Endodermal cell (in vitro differentiated cells): Measurements from ENCODE around the gene WDTC1. TPM values are rescaled to one million over a fixed set of nuclear protein-coding genes. Genes with fewer than 3 reads are reported as not detected.
A peak's percentile ranks its signal among the peaks of the same experiment; 100 is the strongest.

Experiments used
- DNase-seq: peaks from one replicate; pipeline ENCODE4 v3.0.0-alpha.2; 2017
- H3K27ac ChIP-seq: 2 replicates; pipeline ENCODE4 v1.5.1; 2013; ENCODE audit warnings: mild to moderate bottlenecking, low read depth, low read length, moderate library complexity
- H3K27me3 ChIP-seq: 2 replicates; pipeline ENCODE4 v1.6.1; 2013; ENCODE audit warnings: mild to moderate bottlenecking, low read length, moderate library complexity; ENCODE audit not compliant: insufficient read depth, control insufficient read depth, poor library complexity, severe bottlenecking
- H3K36me3 ChIP-seq: 2 replicates; pipeline ENCODE4 v1.7.0; 2013; ENCODE audit warnings: mild to moderate bottlenecking, low read length, moderate library complexity; ENCODE audit not compliant: control insufficient read depth, insufficient read depth
- H3K4me1 ChIP-seq: one replicate; pipeline ENCODE4 v1.7.0; 2013; ENCODE audit warnings: low read length; ENCODE audit not compliant: control insufficient read depth, insufficient read depth
- H3K4me3 ChIP-seq: 2 replicates; pipeline ENCODE4 v1.5.1; 2013; ENCODE audit warnings: mild to moderate bottlenecking, low read length, moderate library complexity
- H3K9ac ChIP-seq: 2 replicates; pipeline ENCODE4 v1.6.1; 2013; ENCODE audit warnings: mild to moderate bottlenecking, low read length, moderate library complexity; ENCODE audit not compliant: poor library complexity, severe bottlenecking; ENCODE audit errors: extremely low read depth
- H3K9me3 ChIP-seq: 2 replicates; pipeline ENCODE4 v1.6.1; 2013; ENCODE audit warnings: mild to moderate bottlenecking, low read length, moderate library complexity; ENCODE audit not compliant: control insufficient read depth
- H3K27ac Mint-ChIP-seq: 2 replicates; pipeline ENCODE4 v1.8.0; 2020; ENCODE audit warnings: mixed read lengths
- H3K27me3 Mint-ChIP-seq: 2 replicates; pipeline ENCODE4 v1.8.0; 2021; ENCODE audit warnings: mild to moderate bottlenecking, mixed read lengths; ENCODE audit not compliant: insufficient read depth
- H3K36me3 Mint-ChIP-seq: 2 replicates; pipeline ENCODE4 v1.8.0; 2020; ENCODE audit warnings: low read depth, mixed read lengths
- H3K4me1 Mint-ChIP-seq: 2 replicates; pipeline ENCODE4 v1.8.0; 2020; ENCODE audit warnings: mixed read lengths
- H3K4me3 Mint-ChIP-seq: 2 replicates; pipeline ENCODE4 v1.8.0; 2020; ENCODE audit warnings: mild to moderate bottlenecking, moderate library complexity, mixed read lengths
- H3K9me3 Mint-ChIP-seq: 2 replicates; pipeline ENCODE4 v1.8.0; 2020; ENCODE audit warnings: mild to moderate bottlenecking, mixed read lengths
- WGBS, 2 experiments: methylation state at CpG; one replicate each; pipeline versions ENCODE4 v1.1.5 to v1.1.7; 2013; ENCODE audit warnings: missing lambda C conversion rate in 2 of 2, mixed read lengths in 1 of 2; ENCODE audit not compliant: insufficient coverage in 1 of 2, insufficient read length in 1 of 2; 5-methylcytosine and 5-hydroxymethylcytosine counted together
- total RNA-seq, 2 donors: library from RNA; stranded (reverse); fragmentation: NEBNext Ultra II Directional in 1 of 2; extraction: Animal tissue kit (Norgen Biotek cat#: 25700) in 1 of 2; gene quantifications; 2 replicates in 1 of 2; 3 replicates in 1 of 2; pipeline ENCODE4 v1.2.1, GENCODE V29; 2021
- TF ChIP-seq, protein P1 (sequence below): fragments of 200-600 bp; sonication (generic); conservative IDR thresholded peaks from 2 replicates; pipeline ENCODE4 v1.5.0; 2021; ENCODE audit warnings: antibody characterized with exemption, mild to moderate bottlenecking

WDTC1 gene
- total RNA-seq, 2 donors from 2014 or later: 34.7 to 41.9 TPM

DNA sequence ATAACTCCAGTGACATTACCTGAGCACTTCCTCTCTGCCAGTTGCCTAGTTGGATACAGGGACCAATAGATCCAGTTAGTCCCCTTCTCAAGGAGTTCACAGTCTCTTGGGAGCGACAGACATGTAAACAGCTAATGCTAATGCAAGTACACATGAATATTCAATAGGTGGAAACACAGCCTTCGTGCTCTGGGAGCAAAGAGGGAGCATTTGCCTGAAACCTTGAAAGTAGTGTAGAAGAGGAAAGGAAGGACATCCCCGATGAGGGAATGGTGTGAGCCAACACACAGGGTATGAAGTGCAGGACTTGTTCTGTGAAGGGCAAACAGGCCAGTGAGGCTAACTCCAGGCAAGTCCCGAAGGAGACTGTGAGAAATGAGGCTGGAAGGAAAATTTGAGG, 83.7 kb downstream of the WDTC1 start:
- H3K36me3 Mint-ChIP-seq: no peaks in the 10 kb centered on the region
- no peaks in the 10 kb centered on the region for H3K27me3 Mint-ChIP-seq
- Histone ChIP-seq H3K4me3 (no peak overlapping the region), H3K4me1 (peaks cover 3% of the 10 kb centered on the region), H3K27ac (no peak overlapping the region), H3K36me3 (no peaks in the 10 kb centered on the region), H3K9ac (no peak overlapping the region), H3K9me3 (no peaks in the 10 kb centered on the region), H3K27me3 (no peaks in the 10 kb centered on the region)
- 61 to 66% methylated on average over 4 of the region's 4 CpGs for WGBS, 2 experiments
- TF ChIP-seq, protein P1, sequence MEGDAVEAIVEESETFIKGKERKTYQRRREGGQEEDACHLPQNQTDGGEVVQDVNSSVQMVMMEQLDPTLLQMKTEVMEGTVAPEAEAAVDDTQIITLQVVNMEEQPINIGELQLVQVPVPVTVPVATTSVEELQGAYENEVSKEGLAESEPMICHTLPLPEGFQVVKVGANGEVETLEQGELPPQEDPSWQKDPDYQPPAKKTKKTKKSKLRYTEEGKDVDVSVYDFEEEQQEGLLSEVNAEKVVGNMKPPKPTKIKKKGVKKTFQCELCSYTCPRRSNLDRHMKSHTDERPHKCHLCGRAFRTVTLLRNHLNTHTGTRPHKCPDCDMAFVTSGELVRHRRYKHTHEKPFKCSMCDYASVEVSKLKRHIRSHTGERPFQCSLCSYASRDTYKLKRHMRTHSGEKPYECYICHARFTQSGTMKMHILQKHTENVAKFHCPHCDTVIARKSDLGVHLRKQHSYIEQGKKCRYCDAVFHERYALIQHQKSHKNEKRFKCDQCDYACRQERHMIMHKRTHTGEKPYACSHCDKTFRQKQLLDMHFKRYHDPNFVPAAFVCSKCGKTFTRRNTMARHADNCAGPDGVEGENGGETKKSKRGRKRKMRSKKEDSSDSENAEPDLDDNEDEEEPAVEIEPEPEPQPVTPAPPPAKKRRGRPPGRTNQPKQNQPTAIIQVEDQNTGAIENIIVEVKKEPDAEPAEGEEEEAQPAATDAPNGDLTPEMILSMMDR: no peak
- H3K4me3 Mint-ChIP-seq: no peak overlapping the region
- peaks cover 5% of the 10 kb centered on the region for H3K4me1 Mint-ChIP-seq
- H3K9me3 Mint-ChIP-seq: no peaks in the 10 kb centered on the region
- peak overlapping the region; percentile 1 for H3K27ac Mint-ChIP-seq
- peak; percentile 68 for DNase-seq

- DNase-seq: no peak
These were observed 84.2 kb downstream of the WDTC1 start for GRCh38 chr1:27318596-27318995.

DNA sequence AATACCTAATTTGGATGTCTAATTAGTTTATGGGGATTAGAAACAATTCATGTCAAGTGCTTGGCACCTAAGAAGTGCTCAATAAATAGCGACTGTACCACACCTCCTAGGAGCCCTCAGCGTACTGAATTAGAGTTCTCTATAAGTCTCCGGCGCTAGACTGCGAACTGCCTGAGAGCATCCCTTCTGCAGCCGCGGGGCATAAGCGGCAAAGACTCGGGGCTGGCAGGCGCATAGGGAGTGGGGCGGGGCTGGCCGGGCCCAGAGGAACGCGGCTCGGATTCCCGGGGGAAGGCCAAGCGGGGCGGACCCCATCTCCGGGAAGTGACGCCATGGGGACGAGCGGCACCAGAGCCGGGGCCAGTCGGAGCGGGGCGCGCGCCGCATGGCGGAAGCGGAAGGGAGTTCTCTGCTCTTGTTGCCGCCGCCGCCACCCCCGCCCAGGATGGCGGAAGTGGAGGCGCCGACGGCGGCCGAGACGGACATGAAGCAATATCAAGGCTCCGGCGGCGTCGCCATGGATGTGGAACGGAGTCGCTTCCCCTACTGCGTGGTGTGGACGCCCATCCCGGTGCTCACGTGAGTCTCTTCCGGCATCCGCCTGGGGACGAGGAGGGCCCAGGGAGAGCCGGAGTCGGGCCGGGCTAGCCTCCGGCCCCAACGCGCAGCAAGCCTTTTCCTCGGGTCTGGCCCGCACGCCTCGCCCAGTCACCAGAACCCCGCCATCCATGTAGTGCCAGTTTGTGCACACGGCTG, 87.6 kb downstream of the WDTC1 start, which contains the start of gene TMEM222:
Gene TMEM222 (plus strand): TSS at position 351 of the 756 bp plus-strand sequence. CDS start 35 bp downstream, at position 386.
- Mint-ChIP-seq H3K4me1 (peaks cover 5% of the 10 kb centered on the region), H3K4me3 (peak within 1 kb of the TSS; percentile 96), H3K27ac (peak within 1 kb of the TSS; percentile 97), H3K9me3 (no peaks in the 10 kb centered on the region), H3K27me3 (no peaks in the 10 kb centered on the region), H3K36me3 (peaks cover 24% of the 10 kb centered on the region)
- TF ChIP-seq, protein P1: peak; percentile 28
- H3K27me3 ChIP-seq: no peaks in the 10 kb centered on the region
- peaks cover 29% of the 10 kb centered on the region for H3K36me3 ChIP-seq
- H3K9ac ChIP-seq: peak within 1 kb of the TSS; percentile 96
- H3K4me1 ChIP-seq: peaks cover 6% of the 10 kb centered on the region
- WGBS, 2 experiments: 0 to 1% methylated on average over 37 to 67 of the region's 67 CpGs
- peak; percentile 99 for DNase-seq
- peak within 1 kb of the TSS; percentile 100 for H3K4me3 ChIP-seq
- no peaks in the 10 kb centered on the region for H3K9me3 ChIP-seq
- H3K27ac ChIP-seq: peak within 1 kb of the TSS; percentile 81

More at GRCh38 chr1:27318596-27318995, 84.2 kb downstream of the WDTC1 start:
- Mint-ChIP-seq H3K27ac (peak overlapping the region; percentile 1), H3K27me3 (no peaks in the 10 kb centered on the region), H3K9me3 (no peaks in the 10 kb centered on the region), H3K36me3 (peaks cover under 1% of the 10 kb centered on the region), H3K4me3 (no peak overlapping the region), H3K4me1 (peaks cover 5% of the 10 kb centered on the region)
- no peaks in the 10 kb centered on the region for H3K27me3 ChIP-seq
- H3K9ac ChIP-seq: no peak overlapping the region
- H3K27ac ChIP-seq: no peak overlapping the region
- no peaks in the 10 kb centered on the region for H3K36me3 ChIP-seq
- no peak overlapping the region for H3K4me3 ChIP-seq
- 100% methylated on average over 1 of the region's 1 CpG; no CpG with 5 or more reads in 1 of the 2 experiments for WGBS, 2 experiments
- TF ChIP-seq, protein P1: no peak
- H3K9me3 ChIP-seq: no peaks in the 10 kb centered on the region
- peaks cover 6% of the 10 kb centered on the region for H3K4me1 ChIP-seq
